DND-41 (cell line): ENCODE data around the gene VANGL1.

Experiments used
- EZH2 ChIP-seq: IDR thresholded peaks from 3 replicates; pipeline ENCODE4 v1.6.1; 2012; ENCODE audit warnings: borderline replicate concordance, low read depth, mild to moderate bottlenecking, moderate library complexity, low read length, inconsistent platforms; ENCODE audit not compliant: severe bottlenecking
- TF ChIP-seq, protein P1 (sequence below): IDR thresholded peaks from 2 replicates; pipeline ENCODE4 v1.5.1; 2012; ENCODE audit warnings: borderline replicate concordance, low read length, moderate library complexity, mild to moderate bottlenecking; ENCODE audit not compliant: poor library complexity, severe bottlenecking; ENCODE audit errors: extremely low read depth

- TF ChIP-seq, protein P1, sequence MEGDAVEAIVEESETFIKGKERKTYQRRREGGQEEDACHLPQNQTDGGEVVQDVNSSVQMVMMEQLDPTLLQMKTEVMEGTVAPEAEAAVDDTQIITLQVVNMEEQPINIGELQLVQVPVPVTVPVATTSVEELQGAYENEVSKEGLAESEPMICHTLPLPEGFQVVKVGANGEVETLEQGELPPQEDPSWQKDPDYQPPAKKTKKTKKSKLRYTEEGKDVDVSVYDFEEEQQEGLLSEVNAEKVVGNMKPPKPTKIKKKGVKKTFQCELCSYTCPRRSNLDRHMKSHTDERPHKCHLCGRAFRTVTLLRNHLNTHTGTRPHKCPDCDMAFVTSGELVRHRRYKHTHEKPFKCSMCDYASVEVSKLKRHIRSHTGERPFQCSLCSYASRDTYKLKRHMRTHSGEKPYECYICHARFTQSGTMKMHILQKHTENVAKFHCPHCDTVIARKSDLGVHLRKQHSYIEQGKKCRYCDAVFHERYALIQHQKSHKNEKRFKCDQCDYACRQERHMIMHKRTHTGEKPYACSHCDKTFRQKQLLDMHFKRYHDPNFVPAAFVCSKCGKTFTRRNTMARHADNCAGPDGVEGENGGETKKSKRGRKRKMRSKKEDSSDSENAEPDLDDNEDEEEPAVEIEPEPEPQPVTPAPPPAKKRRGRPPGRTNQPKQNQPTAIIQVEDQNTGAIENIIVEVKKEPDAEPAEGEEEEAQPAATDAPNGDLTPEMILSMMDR = peak; percentile 18
- TF ChIP-seq EZH2 = no peak
Measured at GRCh38 chr1:115718011-115718754, 76.4 kb downstream of the VANGL1 start.
